HepG2 (cell line): ENCODE data around the gene IL1B. TPM values are rescaled to one million over a fixed set of nuclear protein-coding genes. Genes with fewer than 3 reads are reported as not detected.
A peak's percentile ranks its signal among the peaks of the same experiment; 100 is the strongest.

Experiments used
- ARID5B ChIP-seq: IDR thresholded peaks from 2 replicates; pipeline ENCODE4 v1.4.0; 2020; ENCODE audit warnings: mild to moderate bottlenecking, missing genetic modification reagents
- FOSL2 ChIP-seq: sonication (generic); formaldehyde crosslinking; IDR thresholded peaks from 2 replicates; pipeline ENCODE4 v1.4.0; 2020; ENCODE audit warnings: missing genetic modification reagents
- GMEB1 ChIP-seq: sonication (generic); formaldehyde crosslinking; IDR thresholded peaks from 2 replicates; pipeline ENCODE4 v1.5.1; 2020; ENCODE audit warnings: missing genetic modification reagents, mild to moderate bottlenecking, borderline replicate concordance
- HDAC1 ChIP-seq: sonication (generic); formaldehyde crosslinking; IDR thresholded peaks from 2 replicates; pipeline ENCODE4 v1.5.1; 2020; ENCODE audit warnings: mild to moderate bottlenecking, missing genetic modification reagents
- NCOA1 ChIP-seq: sonication (generic); formaldehyde crosslinking; IDR thresholded peaks from 2 replicates; pipeline ENCODE4 v1.9.0; 2021; ENCODE audit warnings: missing genetic modification reagents
- NCOA2 ChIP-seq: sonication (generic); formaldehyde crosslinking; IDR thresholded peaks from 2 replicates; pipeline ENCODE4 v1.8.0; 2022; ENCODE audit warnings: inconsistent platforms
- NFATC3 ChIP-seq: sonication (generic); formaldehyde crosslinking; IDR thresholded peaks from 2 replicates; pipeline ENCODE4 v1.5.1; 2020; ENCODE audit warnings: mild to moderate bottlenecking, missing genetic modification reagents
- NFE2L2 ChIP-seq: fragments of 150-350 bp; IDR thresholded peaks from 2 replicates; pipeline ENCODE4 v1.6.1; 2014; ENCODE audit warnings: low read length
- REL ChIP-seq: sonication (generic); formaldehyde crosslinking; conservative IDR thresholded peaks from 2 replicates; pipeline ENCODE4 v1.8.0; 2022; ENCODE audit warnings: mild to moderate bottlenecking, missing genetic modification reagents, moderate library complexity
- SIX4 ChIP-seq: sonication (generic); formaldehyde crosslinking; IDR thresholded peaks from 2 replicates; pipeline ENCODE4 v1.4.0; 2020; ENCODE audit warnings: missing genetic modification reagents
- SOX6 ChIP-seq, 2 experiments: fragments of 450-650 bp in 1 of 2; sonication (generic) in 1 of 2; formaldehyde crosslinking in 1 of 2; IDR thresholded peaks; 2 replicates each; pipeline versions ENCODE4 v1.4.0 to v1.6.1; 2017 to 2020; ENCODE audit warnings: antibody characterized with exemption in 1 of 2, mild to moderate bottlenecking in 1 of 2, missing genetic modification reagents in 1 of 2
- ZNF3 ChIP-seq: IDR thresholded peaks from 2 replicates; pipeline ENCODE4 v1.7.0; 2017; ENCODE audit warnings: inconsistent platforms
- ZNF318 ChIP-seq: sonication (generic); formaldehyde crosslinking; IDR thresholded peaks from 2 replicates; pipeline ENCODE4 v1.4.0; 2020; ENCODE audit warnings: mild to moderate bottlenecking, missing genetic modification reagents
- ZNF331 ChIP-seq: sonication (generic); formaldehyde crosslinking; IDR thresholded peaks from 2 replicates; pipeline ENCODE4 v1.4.0; 2020; ENCODE audit warnings: missing genetic modification reagents
- ZNF703 ChIP-seq: sonication (generic); formaldehyde crosslinking; IDR thresholded peaks from 2 replicates; pipeline ENCODE4 v1.5.1; 2020; ENCODE audit warnings: missing genetic modification reagents, mild to moderate bottlenecking, moderate library complexity, borderline replicate concordance
- polyA plus RNA-seq, 8 experiments: library from polyadenylated mRNA; depleted of rRNA in 3 of 8; stranded (reverse) in 7 of 8; unstranded in 1 of 8; fragments of >200 nt; fragmentation: Illumina TruSeq in 4 of 8; extraction: Trizol in 4 of 8; gene quantifications; 2 replicates each; pipeline versions ENCODE4 v1.2.1 to v1.2.3, GENCODE V29; 2011 to 2016; ENCODE audit warnings: low read depth in 4 of 8, missing spikeins in 1 of 8, mixed read lengths in 1 of 8; ENCODE audit not compliant: insufficient read depth in 1 of 8
- total RNA-seq, 5 experiments: library from RNA; depleted of rRNA; stranded (reverse); fragments of >200 nt; fragmentation: Illumina TruSeq; extraction: Trizol; gene quantifications; 2 replicates each; pipeline ENCODE4 v1.2.3, GENCODE V29; 2016; ENCODE audit warnings: low read depth in 1 of 5

Gene IL1B
- total and polyA plus RNA-seq, 2 of the 13 experiments (the other 11 are each of a cell fraction or from before 2014, with no cell fraction given): 0.18 TPM; not detected in 1

- TF ChIP-seq ZNF318: no peak
- TF ChIP-seq SIX4 (CRISPR knock-in tag): no peak
- no peak for TF ChIP-seq NFE2L2
- TF ChIP-seq NCOA1 (CRISPR knock-in tag): no peak
- no peak for TF ChIP-seq SOX6 (IDR thresholded peaks at IDR 0.05)
- TF ChIP-seq SOX6 (CRISPR knock-in tag; IDR thresholded peaks at IDR 0.05): peak; percentile 70
- TF ChIP-seq ARID5B (CRISPR knock-in tag): peak; percentile 78
- TF ChIP-seq NFATC3: no peak
- peak; percentile 38; the same call in 1 of the 2 replicates for TF ChIP-seq ZNF331 (CRISPR knock-in tag)
- TF ChIP-seq ZNF703: no peak
- TF ChIP-seq ZNF3 (CRISPR knock-in tag): no peak
- peak; percentile 19; the same call in 1 of the 2 replicates for TF ChIP-seq GMEB1 (CRISPR knock-in tag)
- TF ChIP-seq FOSL2 (CRISPR knock-in tag): no peak
- TF ChIP-seq HDAC1 (CRISPR knock-in tag): 0 out of 2 replicates have a peak, but pooled peaks have one; percentile 27
- no peak for TF ChIP-seq REL (CRISPR knock-in tag)
- peak; percentile 42; the same call in 1 of the 2 replicates for TF ChIP-seq NCOA2 (CRISPR knock-in tag)
Measured at GRCh38 chr2:112834396-112835037, 2.1 kb downstream of the IL1B start (continued).
